Mesenteric fat pad (tissue), 1 donor: ENCODE measurements around the gene MXD1. TPM values are rescaled to one million over a fixed set of nuclear protein-coding genes. Genes with fewer than 3 reads are reported as not detected.

Experiments used
- DNase-seq: peaks from one replicate; pipeline ENCODE4 v3.0.0-alpha.2; 2020; ENCODE audit warnings: low spot score
- total RNA-seq: library from RNA; stranded (reverse); fragmentation: NEBNext Ultra II Directional; extraction: Animal tissue kit (Norgen Biotek cat#: 25700); gene quantifications from one replicate; pipeline ENCODE4 v1.2.1, GENCODE V29; 2021
- donor health status: DM: yes; HTN: yes; CAD: no.

Gene MXD1
- total RNA-seq, 1 donor from 2014 or later: 35.1 TPM

DNA sequence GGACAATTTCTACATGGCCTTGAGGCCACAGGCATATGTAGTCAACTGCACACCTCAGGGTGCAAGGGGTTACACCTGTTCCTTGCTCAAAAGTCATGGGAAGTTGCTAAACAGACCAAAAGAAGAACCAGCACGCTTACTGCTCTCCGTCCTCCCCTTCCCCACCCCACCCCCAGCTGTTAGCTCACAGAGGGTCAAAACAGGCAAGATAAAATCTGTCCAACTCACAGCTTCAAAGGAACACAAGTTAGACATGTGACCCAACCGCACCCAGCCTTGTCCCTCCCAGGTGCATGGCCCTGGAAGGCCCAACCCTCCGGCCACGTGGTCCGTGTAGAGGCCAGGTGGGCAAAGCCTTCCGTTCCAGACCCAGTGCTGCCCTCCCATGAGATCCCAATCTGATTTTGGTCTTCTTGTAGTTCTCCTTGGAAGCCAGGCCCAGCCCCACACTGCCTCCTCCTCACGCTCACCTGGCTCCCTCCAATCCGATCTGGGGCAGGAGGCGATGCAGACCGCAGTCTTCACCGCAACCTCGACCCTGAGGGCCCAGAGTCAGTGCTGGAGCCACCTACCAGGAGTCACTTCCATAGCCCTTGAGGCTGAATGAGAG lies 61.0 kb downstream of the MXD1 start:
- DNase-seq: no peak

DNA sequence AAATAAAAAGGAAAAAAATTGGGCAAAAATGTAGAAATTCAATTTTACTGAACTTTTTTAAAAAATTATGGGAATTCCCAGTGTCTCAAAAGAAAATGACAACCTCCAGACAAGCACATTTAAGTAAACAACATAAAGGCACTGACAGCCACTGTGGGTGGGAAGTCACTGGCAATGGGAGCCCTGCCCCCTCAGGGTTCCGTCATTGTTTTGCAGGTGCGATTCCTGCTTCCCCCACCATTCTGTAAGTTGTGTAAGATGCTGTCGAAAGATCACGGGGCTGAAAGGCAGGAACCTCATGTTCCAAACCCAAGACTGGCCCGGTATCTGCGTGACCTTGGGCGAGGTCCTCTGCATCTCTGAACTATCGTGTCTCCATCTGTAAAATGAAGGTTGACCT lies 62.3 kb downstream of the MXD1 start:
- DNase-seq: no peak

DNA sequence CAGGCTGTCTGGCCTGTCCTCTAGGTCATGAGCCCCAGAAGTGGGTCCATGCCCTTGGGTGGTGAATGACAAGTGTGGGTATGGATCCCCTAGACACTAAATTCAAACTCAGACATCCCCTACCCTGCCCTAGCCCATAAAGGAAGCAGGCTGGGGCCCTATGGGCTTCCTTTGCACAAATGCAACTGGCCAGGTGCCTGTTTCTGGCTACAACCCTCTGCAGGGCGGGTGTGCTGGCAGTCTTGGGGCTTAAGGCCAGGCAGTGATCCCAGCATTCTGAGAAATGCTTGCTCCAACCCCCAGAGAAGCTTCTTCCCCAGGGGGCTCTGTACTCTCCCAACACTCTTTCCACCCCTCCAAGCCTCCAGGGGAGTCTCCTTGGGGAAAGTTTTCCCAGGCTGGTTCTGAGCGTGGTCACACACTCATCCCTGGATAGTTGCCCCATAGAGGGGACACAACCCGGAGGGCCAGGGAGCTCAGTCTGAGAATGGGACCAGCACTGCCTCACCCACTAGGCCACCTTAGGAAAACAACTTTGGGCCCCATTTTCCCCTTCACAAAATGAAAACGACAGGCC lies 63.1 kb downstream of the MXD1 start:
- DNase-seq: no peak

DNA sequence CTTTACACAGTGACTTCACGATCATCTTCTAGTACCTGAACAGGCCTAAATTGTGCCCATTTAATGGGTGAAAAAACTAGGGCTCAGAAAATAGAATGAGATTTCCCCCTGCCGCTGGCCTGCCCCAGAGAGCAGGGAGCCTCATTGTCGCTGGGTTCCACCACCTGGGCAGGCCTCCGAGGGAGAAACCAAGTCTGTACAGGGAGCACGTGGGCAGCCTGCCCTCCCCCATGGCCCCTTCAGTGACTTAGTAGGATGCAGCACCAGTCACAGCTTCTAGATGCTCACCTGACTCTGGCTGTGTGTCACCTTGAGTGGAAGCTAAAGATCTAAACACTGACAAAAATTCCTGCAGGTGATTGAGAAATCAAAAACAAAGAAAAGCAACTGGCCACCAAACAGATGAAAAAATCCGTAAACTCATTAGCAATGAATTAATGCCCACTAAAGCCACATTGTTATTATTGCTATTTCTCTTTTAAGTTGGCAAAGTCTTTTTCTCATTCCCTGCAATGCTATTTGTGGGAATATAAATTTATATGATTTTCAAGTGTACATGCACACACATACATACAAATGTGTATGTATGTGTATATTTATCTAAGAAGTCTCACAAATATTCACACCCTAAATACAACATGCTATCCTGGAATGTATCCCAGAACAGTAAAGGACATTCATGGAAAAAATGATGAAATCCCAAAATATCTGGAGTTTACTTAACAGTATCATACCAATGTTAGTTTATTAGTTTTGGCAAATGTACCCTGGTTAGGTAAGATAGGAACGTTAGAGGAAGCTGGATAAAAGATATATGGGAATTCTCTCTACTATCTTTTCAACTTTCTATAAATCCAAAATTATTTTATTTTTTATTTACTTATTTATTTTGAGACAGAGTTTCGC lies 65.2 kb downstream of the MXD1 start:
- DNase-seq: no peak

DNA sequence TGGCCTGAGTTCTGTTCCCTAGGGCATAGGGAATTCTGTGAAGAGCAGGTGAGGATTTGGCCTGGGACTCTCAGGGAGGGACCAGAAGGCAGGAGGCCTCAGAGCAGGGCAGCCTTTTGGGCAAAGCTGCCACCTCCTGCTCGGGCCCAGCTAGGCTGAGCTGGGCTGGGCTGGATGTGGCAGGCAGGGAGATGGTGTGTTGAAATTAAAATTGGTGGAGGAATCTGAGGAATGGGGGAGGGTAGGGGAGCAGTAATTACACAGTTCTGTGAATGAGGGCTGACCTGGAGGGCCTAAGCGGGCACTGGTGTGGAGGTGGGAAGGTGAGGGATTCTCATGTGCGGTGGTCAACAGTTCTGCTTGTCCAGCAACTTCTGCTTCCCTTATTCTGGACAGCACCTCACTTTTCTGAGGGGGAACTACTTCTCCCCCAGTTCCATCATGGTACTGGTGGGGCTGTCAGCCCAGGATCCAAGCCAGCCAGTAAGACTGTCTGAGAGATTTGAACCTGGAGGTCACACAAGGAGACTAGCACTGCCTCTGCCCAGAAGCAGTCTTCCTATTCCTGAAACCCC lies 68.6 kb downstream of the MXD1 start:
- no peak for DNase-seq

DNA sequence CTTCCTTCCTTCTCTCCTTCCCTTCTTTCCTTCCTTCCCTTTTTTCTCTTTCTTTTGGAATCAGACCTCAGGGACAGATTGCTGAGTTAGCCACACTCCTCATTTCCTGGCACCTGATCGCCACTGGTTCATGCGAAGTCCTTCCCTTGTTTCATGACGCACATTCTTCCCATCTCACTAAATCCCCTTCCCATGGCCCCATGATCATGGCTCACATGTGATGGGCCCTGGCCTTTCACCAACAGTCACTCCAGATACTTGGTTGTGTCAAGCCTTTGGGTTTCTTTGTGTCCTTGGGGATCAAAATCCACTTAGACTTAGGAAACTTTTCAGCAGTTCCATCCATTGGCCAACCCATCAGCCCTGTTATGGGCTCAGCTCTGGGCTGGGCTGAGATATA lies 70.3 kb downstream of the MXD1 start:
- no peak for DNase-seq

DNA sequence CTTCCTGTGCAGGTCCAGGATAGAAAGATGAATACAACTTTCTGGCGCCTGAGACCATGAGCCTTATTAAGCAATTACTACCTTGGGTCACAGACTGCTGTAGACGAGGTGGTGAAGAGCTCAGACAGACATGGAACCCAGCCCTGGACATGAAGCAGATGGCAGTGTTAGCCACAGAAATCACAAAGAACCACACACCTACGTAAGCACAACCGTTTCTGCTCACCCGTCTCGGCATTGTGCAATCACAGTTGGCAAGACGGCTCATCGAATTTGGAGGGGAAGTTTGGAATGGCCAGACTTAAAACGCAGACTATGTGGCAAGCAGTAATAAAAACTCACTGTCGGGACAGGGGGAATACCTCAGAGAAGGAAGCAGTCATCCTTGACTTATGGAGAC lies 70.8 kb downstream of the MXD1 start:
- DNase-seq: no peak

DNA sequence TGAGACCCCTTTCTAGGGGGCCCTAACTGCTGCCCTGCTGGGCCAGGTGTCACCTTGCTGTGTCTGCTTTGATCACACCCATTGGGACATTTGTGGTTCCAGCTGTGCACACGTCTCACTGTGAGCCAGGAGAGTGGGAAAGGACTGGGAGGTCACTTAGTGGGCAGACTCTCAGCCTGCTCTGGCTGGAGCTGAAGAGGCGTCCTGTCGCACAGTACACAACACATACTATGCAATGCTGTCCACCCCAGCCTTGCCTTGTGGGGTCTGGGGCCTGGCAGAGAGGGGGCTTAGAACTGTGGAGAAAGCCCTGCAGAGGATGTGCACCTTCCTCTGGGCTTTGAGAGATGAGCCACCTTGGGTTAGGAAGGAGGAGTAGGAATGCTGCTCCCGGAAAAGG lies 71.8 kb downstream of the MXD1 start:
- DNase-seq: no peak

DNA sequence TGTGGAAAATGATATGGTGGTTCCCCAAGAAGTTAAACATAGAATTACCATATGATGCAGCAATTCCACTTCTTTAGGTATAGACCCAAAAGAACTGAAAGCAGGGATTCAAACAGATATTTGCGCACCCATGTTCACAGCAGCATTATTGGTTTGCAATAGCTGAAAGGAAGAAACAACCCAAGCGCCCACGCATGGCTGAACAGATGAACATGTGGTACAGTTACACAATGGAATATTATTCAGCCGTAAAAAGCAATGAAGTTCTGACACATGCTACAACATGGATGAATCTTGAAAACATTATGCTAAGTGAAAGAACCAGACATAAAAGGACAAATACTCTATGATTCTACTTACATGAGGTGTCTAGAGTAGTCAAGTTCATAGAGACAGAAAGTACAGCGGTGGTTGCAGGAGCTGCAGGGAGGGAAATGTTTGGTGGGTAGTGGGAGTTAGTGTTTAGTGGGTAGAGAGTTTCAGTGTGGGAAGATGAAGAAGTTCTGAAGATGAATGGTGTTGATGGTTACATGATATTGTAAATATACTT lies 73.3 kb downstream of the MXD1 start:
- DNase-seq: no peak

DNA sequence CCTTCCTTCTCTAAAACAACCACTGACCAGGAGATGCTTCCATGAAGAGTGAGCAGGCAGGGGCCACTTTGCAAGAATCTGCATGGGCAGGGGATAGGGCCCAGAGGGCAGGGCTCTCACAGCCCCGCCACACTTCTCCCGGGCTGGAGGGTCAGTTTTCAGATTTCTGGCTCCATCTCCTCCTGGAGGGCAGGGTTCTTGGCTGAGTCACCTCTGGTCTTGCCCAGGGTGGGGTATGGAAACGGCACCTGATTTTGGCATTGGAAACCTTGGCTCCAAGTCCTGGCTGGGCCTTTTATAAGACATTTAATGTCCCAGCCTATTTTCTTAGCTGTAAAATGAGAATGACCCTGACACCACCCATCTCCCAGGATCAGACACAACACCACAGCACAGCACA lies 74.1 kb downstream of the MXD1 start:
- DNase-seq: no peak

DNA sequence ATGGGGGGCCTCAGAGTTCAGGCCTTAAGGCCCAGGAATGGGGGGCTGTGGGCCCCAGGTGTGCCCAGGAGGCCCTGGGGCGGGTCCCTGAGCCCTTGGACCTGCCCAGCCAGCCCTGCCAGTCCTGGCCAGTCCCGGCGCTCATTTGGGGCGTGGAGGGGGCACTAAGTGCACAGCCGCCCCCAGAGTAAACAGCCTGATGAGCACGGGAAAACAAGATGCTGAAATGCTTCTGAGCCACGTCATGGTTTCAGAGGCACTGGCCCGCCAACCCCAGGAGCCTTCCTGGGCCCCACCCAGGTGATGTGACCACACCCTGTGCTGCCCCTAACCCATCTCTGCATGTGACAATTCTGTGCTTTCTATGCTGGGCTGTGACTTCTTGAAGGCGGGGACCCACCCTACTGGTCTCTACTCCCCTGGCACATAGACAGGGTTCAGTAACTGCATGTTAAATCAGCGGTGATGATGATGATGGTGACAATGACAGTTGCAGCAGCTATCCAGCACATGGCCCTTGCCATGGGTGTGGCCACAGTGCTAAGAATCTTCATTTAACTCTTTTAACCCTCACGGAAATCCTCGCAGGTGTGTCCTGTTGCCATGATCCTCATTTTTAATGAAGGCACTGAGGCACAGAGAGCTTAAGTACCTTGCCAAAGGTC lies 74.7 kb downstream of the MXD1 start:
- no peak for DNase-seq

Other genes starting within 250 kb of the MXD1 start
- 58.3 TPM for gene ANXA4, start 173.0 kb upstream of the MXD1 start, total RNA-seq
- 26.5 TPM for gene GMCL1, start 85.4 kb upstream of the MXD1 start, total RNA-seq
- 54.2 TPM for gene SNRNP27, start 21.2 kb upstream of the MXD1 start, total RNA-seq
- 1.1 TPM for gene ASPRV1, start 46.5 kb downstream of the MXD1 start, total RNA-seq
- 399 TPM for gene PCBP1, start 172.4 kb downstream of the MXD1 start, total RNA-seq